ENCODE results near the gene NELFCD. TPM values are rescaled to one million over a fixed set of nuclear protein-coding genes. Genes with fewer than 3 reads are reported as not detected.
"Not testable (repeated sequence)": the region's sequence is repeated elsewhere in the genome, so short reads cannot be mapped to it uniquely, and the experiment has no call there.

The NELFCD gene
- total RNA-seq, 1 donor from 2014 or later = 70.6 TPM

GRCh38 chr20:59025086-59025485 lies 44.0 kb downstream of the NELFCD start:
- no peak for DNase-seq (ENCODE audit: low spot score)

GRCh38 chr20:59025511-59025910 lies 44.5 kb downstream of the NELFCD start:
- DNase-seq (ENCODE audit: low spot score) = no peak

- DNase-seq (ENCODE audit: low spot score) = no peak
Observed at GRCh38 chr20:59026904-59027740, 46.1 kb downstream of the NELFCD start.

- no peak for DNase-seq (ENCODE audit: low spot score)
Observed at GRCh38 chr20:59027741-59028320, 46.8 kb downstream of the NELFCD start.

- DNase-seq (ENCODE audit: low spot score) = no peak
Observed at GRCh38 chr20:59028812-59029211, 47.8 kb downstream of the NELFCD start.

- no peak for DNase-seq (ENCODE audit: low spot score)
Observed at GRCh38 chr20:59030911-59031563, 50.0 kb downstream of the NELFCD start.

GRCh38 chr20:59031564-59032022 lies 50.5 kb downstream of the NELFCD start:
- DNase-seq (ENCODE audit: low spot score) = no peak

- DNase-seq (ENCODE audit: low spot score) = peak; percentile 97
Observed at GRCh38 chr20:59032023-59032712, 51.1 kb downstream of the NELFCD start, which contains the start of gene ATP5F1E. Gene ATP5F1E (minus strand): TSS chr20:59032335. CDS start chr20:59032251, 84 bp downstream.

GRCh38 chr20:59032713-59033059 lies 51.6 kb downstream of the NELFCD start:
- DNase-seq (ENCODE audit: low spot score) = no peak

GRCh38 chr20:59033093-59033492 lies 52.0 kb downstream of the NELFCD start:
- no peak for DNase-seq (ENCODE audit: low spot score)

- no peak for DNase-seq (ENCODE audit: low spot score)
Observed at GRCh38 chr20:59033616-59034165, 52.6 kb downstream of the NELFCD start.

- DNase-seq (ENCODE audit: low spot score) = no peak
Observed at GRCh38 chr20:59035381-59035780, 54.3 kb downstream of the NELFCD start.

- DNase-seq (ENCODE audit: low spot score) = no peak
Observed at GRCh38 chr20:59037386-59037785, 56.3 kb downstream of the NELFCD start.

GRCh38 chr20:59039233-59039632 lies 58.2 kb downstream of the NELFCD start:
- DNase-seq (ENCODE audit: low spot score) = no peak

- no peak for DNase-seq (ENCODE audit: low spot score)
Observed at GRCh38 chr20:59040667-59041066, 59.6 kb downstream of the NELFCD start.

GRCh38 chr20:59041487-59041886 lies 60.4 kb downstream of the NELFCD start:
- DNase-seq (ENCODE audit: low spot score) = not testable (repeated sequence)

- no peak for DNase-seq (ENCODE audit: low spot score)
Observed at GRCh38 chr20:59042151-59042795, 61.2 kb downstream of the NELFCD start, which contains the start of gene PRELID3B. Gene PRELID3B (minus strand): TSS chr20:59042786. CDS start chr20:59042730, 56 bp downstream.

- DNase-seq (ENCODE audit: low spot score) = peak; percentile 92
Observed at GRCh38 chr20:59042796-59043631, 62.0 kb downstream of the NELFCD start.

GRCh38 chr20:59043698-59044097 lies 62.6 kb downstream of the NELFCD start:
- no peak for DNase-seq (ENCODE audit: low spot score)

GRCh38 chr20:59044295-59044694 lies 63.2 kb downstream of the NELFCD start:
- no peak for DNase-seq (ENCODE audit: low spot score)
